NB4 (cell line): ENCODE results near the gene RTKN2.

Source experiments
- DNase-seq: peaks from one replicate; pipeline ENCODE4 v3.0.0; 2010; ENCODE audit warnings: low read depth
- H3K4me3 ChIP-seq: one replicate; pipeline ENCODE4 v1.5.1; 2011; ENCODE audit warnings: mild to moderate bottlenecking, low read depth, low read length, moderate library complexity
- MYC ChIP-seq: IDR thresholded peaks from 2 replicates; pipeline ENCODE4 v1.6.1; 2011; ENCODE audit warnings: low read depth, low read length
- POLR2A ChIP-seq: IDR thresholded peaks from 2 replicates; pipeline ENCODE4 v1.6.1; 2011; ENCODE audit warnings: mild to moderate bottlenecking; ENCODE audit not compliant: insufficient read length; ENCODE audit errors: extremely low read depth
- TF ChIP-seq, protein P1 (sequence below): IDR thresholded peaks from 2 replicates; pipeline ENCODE4 v1.6.1; 2011; ENCODE audit warnings: low read depth, low read length
- TF ChIP-seq, protein P2 (sequence below): IDR thresholded peaks from one replicate; pipeline ENCODE4 v1.5.1; 2012; ENCODE audit warnings: low read depth, low read length

RTKN2 gene

GRCh38 chr10:62278441-62278910 is 9.8 kb upstream of the RTKN2 start:
- no peak for TF ChIP-seq POLR2A
- TF ChIP-seq, protein P1, sequence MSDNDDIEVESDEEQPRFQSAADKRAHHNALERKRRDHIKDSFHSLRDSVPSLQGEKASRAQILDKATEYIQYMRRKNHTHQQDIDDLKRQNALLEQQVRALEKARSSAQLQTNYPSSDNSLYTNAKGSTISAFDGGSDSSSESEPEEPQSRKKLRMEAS = no peak
- TF ChIP-seq MYC = no peak
- TF ChIP-seq, protein P2, sequence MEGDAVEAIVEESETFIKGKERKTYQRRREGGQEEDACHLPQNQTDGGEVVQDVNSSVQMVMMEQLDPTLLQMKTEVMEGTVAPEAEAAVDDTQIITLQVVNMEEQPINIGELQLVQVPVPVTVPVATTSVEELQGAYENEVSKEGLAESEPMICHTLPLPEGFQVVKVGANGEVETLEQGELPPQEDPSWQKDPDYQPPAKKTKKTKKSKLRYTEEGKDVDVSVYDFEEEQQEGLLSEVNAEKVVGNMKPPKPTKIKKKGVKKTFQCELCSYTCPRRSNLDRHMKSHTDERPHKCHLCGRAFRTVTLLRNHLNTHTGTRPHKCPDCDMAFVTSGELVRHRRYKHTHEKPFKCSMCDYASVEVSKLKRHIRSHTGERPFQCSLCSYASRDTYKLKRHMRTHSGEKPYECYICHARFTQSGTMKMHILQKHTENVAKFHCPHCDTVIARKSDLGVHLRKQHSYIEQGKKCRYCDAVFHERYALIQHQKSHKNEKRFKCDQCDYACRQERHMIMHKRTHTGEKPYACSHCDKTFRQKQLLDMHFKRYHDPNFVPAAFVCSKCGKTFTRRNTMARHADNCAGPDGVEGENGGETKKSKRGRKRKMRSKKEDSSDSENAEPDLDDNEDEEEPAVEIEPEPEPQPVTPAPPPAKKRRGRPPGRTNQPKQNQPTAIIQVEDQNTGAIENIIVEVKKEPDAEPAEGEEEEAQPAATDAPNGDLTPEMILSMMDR = no peak
- H3K4me3 ChIP-seq = no peak overlapping the region
- no peak for DNase-seq

DNA sequence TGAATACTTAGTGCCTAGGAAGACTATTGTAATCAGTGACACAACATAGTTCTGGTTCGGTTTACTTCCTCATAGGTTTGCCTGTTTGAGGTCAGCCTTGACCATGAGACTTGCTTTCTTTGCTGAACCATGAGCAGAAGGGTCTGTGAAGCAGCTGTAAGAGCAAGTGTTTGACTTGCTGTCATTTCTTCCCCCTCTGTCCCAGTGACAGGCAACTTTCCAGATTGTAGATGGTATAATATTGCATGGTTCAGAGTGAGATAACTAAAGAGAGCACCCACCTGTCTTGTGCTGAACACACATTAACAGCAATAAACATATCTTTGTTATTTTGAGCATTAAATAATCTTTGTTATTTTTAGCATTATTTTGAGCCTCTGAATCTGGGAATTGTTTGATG is 9.3 kb upstream of the RTKN2 start:
- DNase-seq = peak; percentile 9
- TF ChIP-seq, protein P1 = no peak
- TF ChIP-seq MYC = no peak
- TF ChIP-seq, protein P2 = no peak
- TF ChIP-seq POLR2A = no peak
- no peak overlapping the region for H3K4me3 ChIP-seq

- H3K4me3 ChIP-seq = no peak overlapping the region
- no peak for DNase-seq
- TF ChIP-seq, protein P1 = no peak
- TF ChIP-seq POLR2A (no peak), MYC (no peak)
- TF ChIP-seq, protein P2 = no peak
These were observed 1.4 kb upstream of the RTKN2 start for GRCh38 chr10:62270020-62270419.

- DNase-seq = peak; percentile 35
- H3K4me3 ChIP-seq = peak overlapping the region; percentile 81
- TF ChIP-seq, protein P2 = no peak
- TF ChIP-seq, protein P1 = no peak
- TF ChIP-seq MYC = no peak
- no peak for TF ChIP-seq POLR2A
These were observed 631 bp downstream of the RTKN2 start for GRCh38 chr10:62268027-62268398.

- TF ChIP-seq POLR2A (no peak), MYC (no peak)
- TF ChIP-seq, protein P1 = no peak
- TF ChIP-seq, protein P2 = no peak
- H3K4me3 ChIP-seq = peak overlapping the region; percentile 81
- no peak for DNase-seq
These were observed 2.0 kb downstream of the RTKN2 start for GRCh38 chr10:62266611-62267010.
